ENCODE measurements around the gene POTEB2. TPM values are rescaled to one million over a fixed set of nuclear protein-coding genes. Genes with fewer than 3 reads are reported as not detected.
"Not testable (repeated sequence)": the region's sequence is repeated elsewhere in the genome, so short reads cannot be mapped to it uniquely, and the experiment has no call there.

The POTEB2 gene
- not detected for total RNA-seq

DNA sequence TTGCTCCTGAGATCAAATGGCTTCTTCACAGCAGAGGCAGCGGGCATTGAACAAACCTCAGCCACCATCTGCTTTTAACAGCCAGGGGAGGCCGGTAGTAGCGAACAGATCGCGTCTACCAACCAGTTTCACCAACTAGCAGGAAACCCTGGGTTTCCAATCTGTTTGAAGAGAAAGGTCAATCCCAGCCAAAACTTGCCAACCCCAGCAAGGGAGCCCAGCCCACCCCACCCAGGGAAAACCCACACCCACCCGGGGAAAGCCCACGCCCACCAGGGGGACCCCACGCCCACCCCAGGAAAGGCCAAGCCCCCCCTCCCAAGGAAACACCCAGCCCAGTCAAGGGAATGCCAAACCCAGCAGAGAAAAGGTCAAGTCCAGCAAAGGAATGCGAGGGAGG is at the start of gene POTEB2:
POTEB2 (minus strand) TSS at position 101 of the 400 bp plus-strand sequence; CDS start at position 68, 33 bp downstream.
- intact Hi-C loops (cut with DNase I); H3K9me3 ChIP-seq; H3K36me3 ChIP-seq (replicated peaks in 1 of 2; ENCODE audit: insufficient read depth in 1 of 2, low read depth in 2 of 2); DNase-seq; H3K27me3 ChIP-seq; ATAC-seq; H3K4me1 ChIP-seq; H3K27ac ChIP-seq; H3K4me3 ChIP-seq: not testable (repeated sequence)
- no CpG with 5 or more reads among the region's 9 CpGs for WGBS, 2 donors

DNA sequence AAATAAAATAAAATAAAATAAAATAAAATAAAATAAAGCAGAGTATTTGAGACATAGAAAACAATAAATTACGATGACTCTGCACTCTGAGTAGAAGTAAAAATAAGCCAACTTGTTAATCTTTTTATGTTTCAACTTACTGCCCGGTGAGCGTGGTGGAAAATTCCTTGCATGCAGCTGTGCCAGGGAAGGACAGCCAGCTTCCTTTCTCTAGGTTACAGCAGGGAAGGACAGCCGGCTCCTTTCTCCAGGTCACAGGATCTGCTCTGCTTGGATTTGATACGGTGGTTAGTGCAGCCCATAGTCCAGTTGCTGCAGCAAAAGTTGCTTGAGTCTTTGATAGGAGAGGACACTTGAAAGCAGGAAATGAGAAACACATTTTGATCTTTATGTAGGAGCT is 13.8 kb upstream of the POTEB2 start:
- H3K27me3 ChIP-seq; H3K4me3 ChIP-seq; ATAC-seq; H3K27ac ChIP-seq; H3K36me3 ChIP-seq (replicated peaks in 1 of 2; ENCODE audit: insufficient read depth in 1 of 2, low read depth in 2 of 2); H3K4me1 ChIP-seq; intact Hi-C loops (cut with DNase I); H3K9me3 ChIP-seq; DNase-seq: not testable (repeated sequence)
- WGBS, 2 donors, result no CpG with 5 or more reads among the region's 5 CpGs

GRCh38 chr15:20878464-20878863 is 12.3 kb upstream of the POTEB2 start:
- H3K27me3 ChIP-seq; H3K27ac ChIP-seq; H3K9me3 ChIP-seq; DNase-seq; H3K36me3 ChIP-seq (replicated peaks in 1 of 2; ENCODE audit: insufficient read depth in 1 of 2, low read depth in 2 of 2); H3K4me1 ChIP-seq; intact Hi-C loops (cut with DNase I); H3K4me3 ChIP-seq; ATAC-seq: not testable (repeated sequence)
- no CpG with 5 or more reads among the region's 48 CpGs for WGBS, 2 donors

- H3K9me3 ChIP-seq; H3K36me3 ChIP-seq (replicated peaks in 1 of 2; ENCODE audit: insufficient read depth in 1 of 2, low read depth in 2 of 2); H3K27ac ChIP-seq; H3K4me3 ChIP-seq; ATAC-seq; H3K4me1 ChIP-seq; DNase-seq; intact Hi-C loops (cut with DNase I); H3K27me3 ChIP-seq: not testable (repeated sequence)
- no CpG with 5 or more reads among the region's 37 CpGs for WGBS, 2 donors
Measured at GRCh38 chr15:20877819-20878218, 11.7 kb upstream of the POTEB2 start.

Small RNAs within 50 kb of the gene (microRNA-seq; reads per million reads assigned to microRNA genes)
- gene MIR3118-2 (ENCODE audit: borderline number of aligned reads in 2 of 2, borderline replicate concordance in 2 of 2), result 0 reads per million in 2 donors

Small RNAs within 50 kb of the gene (small RNA-seq; reads per million reads assigned to genes)
- gene AC012414.2, result not detected
- gene MIR3118-2, result not detected
- gene RNU6-749P, result not detected
- not detected for gene ZNF519P2

Data from body of pancreas (tissue), 4 donors.